K562 (cell line): ENCODE measurements around the gene TARBP2. TPM values are rescaled to one million over a fixed set of nuclear protein-coding genes. Genes with fewer than 3 reads are reported as not detected.

Experiments
- CBX5 ChIP-seq: IDR thresholded peaks from 2 replicates; pipeline ENCODE4 v1.6.1; 2014; ENCODE audit warnings: low read depth, borderline replicate concordance
- CREBBP ChIP-seq: IDR thresholded peaks from one replicate; pipeline ENCODE4 v1.6.1; 2012; ENCODE audit warnings: low read depth, mild to moderate bottlenecking, control low read depth, inconsistent platforms, low read length
- E2F3 ChIP-seq: fragments of 250-450 bp; sonication (Bioruptor Pico); IDR thresholded peaks from 2 replicates; pipeline ENCODE4 v1.4.0; 2020; ENCODE audit warnings: mild to moderate bottlenecking
- FOXA3 ChIP-seq, 2 experiments: fragments of 450-650 bp in 1 of 2; sonication (generic) in 1 of 2; formaldehyde crosslinking; IDR thresholded peaks in 1 of 2; conservative IDR thresholded peaks in 1 of 2; 2 replicates each; pipeline versions ENCODE4 v1.4.0 to v1.8.0; 2020 to 2022; ENCODE audit warnings: mild to moderate bottlenecking in 2 of 2, missing genetic modification reagents in 1 of 2
- HDGF ChIP-seq: fragments of 450-650 bp; IDR thresholded peaks from 2 replicates; pipeline ENCODE4 v1.6.1; 2016
- HMGN3 ChIP-seq: IDR thresholded peaks from 2 replicates; pipeline ENCODE4 v1.6.1; 2011; ENCODE audit warnings: borderline replicate concordance, low read depth, mild to moderate bottlenecking, mixed read lengths, low read length; ENCODE audit not compliant: insufficient read length; ENCODE audit errors: extremely low read depth
- KAT2B ChIP-seq: IDR thresholded peaks from one replicate; pipeline ENCODE4 v1.6.1; 2012; ENCODE audit warnings: low read depth, mild to moderate bottlenecking, control low read depth, inconsistent platforms, low read length, moderate library complexity
- MTA2 ChIP-seq: fragments of 450-650 bp; IDR thresholded peaks from 2 replicates; pipeline ENCODE4 v1.6.1; 2016; ENCODE audit warnings: low read depth
- MYC ChIP-seq, 2 experiments: fragments of 250-450 bp in 1 of 2; sonication (Bioruptor Pico) in 1 of 2; IDR thresholded peaks; 2 replicates each; pipeline versions ENCODE4 v1.5.1 to v1.6.1; 2012 to 2021; ENCODE audit warnings: low read depth in 2 of 2, borderline replicate concordance in 1 of 2, improper control_type of control experiment in 1 of 2, low read length in 1 of 2, mild to moderate bottlenecking in 1 of 2, moderate library complexity in 1 of 2
- NCOA1 ChIP-seq: fragments of 450-650 bp; IDR thresholded peaks from 2 replicates; pipeline ENCODE4 v1.6.1; 2016; ENCODE audit warnings: low read depth
- PHF20 ChIP-seq: fragments of 450-650 bp; IDR thresholded peaks from 2 replicates; pipeline ENCODE4 v1.6.1; 2018; ENCODE audit not compliant: partially characterized antibody
- POLR2AphosphoS2 ChIP-seq: IDR thresholded peaks from 2 replicates; pipeline ENCODE4 v1.6.1; 2012; ENCODE audit warnings: low read length, improper control_type of control experiment
- SMARCC2 ChIP-seq: fragments of 450-650 bp; IDR thresholded peaks from 2 replicates; pipeline ENCODE4 v1.6.1; 2017; ENCODE audit warnings: antibody characterized with exemption, moderate library complexity, mild to moderate bottlenecking, low read depth
- USF2 ChIP-seq: sonication (generic); formaldehyde crosslinking; IDR thresholded peaks from 2 replicates; pipeline ENCODE4 v1.5.0; 2020; ENCODE audit warnings: missing genetic modification reagents
- ZC3H11A ChIP-seq: IDR thresholded peaks from 2 replicates; pipeline ENCODE4 v1.6.1; 2012; ENCODE audit warnings: low read depth, low read length, improper control_type of control experiment
- polyA plus RNA-seq, 8 experiments: library from polyadenylated mRNA; depleted of rRNA in 4 of 8; stranded (reverse) in 5 of 8; unstranded in 3 of 8; fragments of >200 nt; fragmentation: Nextera tagmentation in 2 of 8; fragmentation: Illumina TruSeq in 1 of 8; extraction: Ambion mirVana in 2 of 8; extraction: Trizol in 1 of 8; gene quantifications; 2 replicates each; pipeline versions ENCODE4 v1.2.1 to v1.2.3, GENCODE V29; 2011 to 2014; ENCODE audit warnings: inconsistent platforms in 1 of 8, missing spikeins in 1 of 8
- total RNA-seq, 7 experiments: library from RNA; depleted of rRNA in 6 of 7; stranded (reverse); fragments of >200 nt in 6 of 7; fragmentation: Illumina TruSeq in 2 of 7; extraction: Trizol in 2 of 7; gene quantifications; 2 replicates each; pipeline versions ENCODE4 v1.2.1 to v1.2.3, GENCODE V29; 2011 to 2021; ENCODE audit warnings: low replicate concordance in 1 of 7
- TF ChIP-seq, protein P1 (sequence below): sonication (generic); formaldehyde crosslinking; IDR thresholded peaks from 2 replicates; pipeline ENCODE4 v1.8.1; 2023; ENCODE audit warnings: mild to moderate bottlenecking, missing genetic modification reagents, moderate library complexity
- TF ChIP-seq, protein P2 (sequence below): fragments of 250-450 bp; sonication (Bioruptor Pico); IDR thresholded peaks from 2 replicates; pipeline ENCODE4 v1.5.0; 2021; ENCODE audit warnings: mild to moderate bottlenecking, moderate library complexity
- TF ChIP-seq, protein P3 (sequence below): fragments of 450-650 bp; formaldehyde crosslinking; conservative IDR thresholded peaks from 2 replicates; pipeline ENCODE4 v1.4.0; 2022; ENCODE audit warnings: mild to moderate bottlenecking, missing genetic modification characterization

Gene TARBP2
- total and polyA plus RNA-seq, 9 of the 15 experiments (the other 6 are each of a cell fraction or from before 2014, with no cell fraction given), result 5.6 to 69.0 (median 44.6) TPM

GRCh38 chr12:53500776-53501614 is at the start of gene TARBP2 (continued):
- TF ChIP-seq, protein P1, sequence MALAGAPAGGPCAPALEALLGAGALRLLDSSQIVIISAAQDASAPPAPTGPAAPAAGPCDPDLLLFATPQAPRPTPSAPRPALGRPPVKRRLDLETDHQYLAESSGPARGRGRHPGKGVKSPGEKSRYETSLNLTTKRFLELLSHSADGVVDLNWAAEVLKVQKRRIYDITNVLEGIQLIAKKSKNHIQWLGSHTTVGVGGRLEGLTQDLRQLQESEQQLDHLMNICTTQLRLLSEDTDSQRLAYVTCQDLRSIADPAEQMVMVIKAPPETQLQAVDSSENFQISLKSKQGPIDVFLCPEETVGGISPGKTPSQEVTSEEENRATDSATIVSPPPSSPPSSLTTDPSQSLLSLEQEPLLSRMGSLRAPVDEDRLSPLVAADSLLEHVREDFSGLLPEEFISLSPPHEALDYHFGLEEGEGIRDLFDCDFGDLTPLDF (CRISPR knock-in tag), result peak; percentile 69
- TF ChIP-seq MYC (IDR thresholded peaks at IDR 0.05; ENCODE audit: low read depth, low read length) (peak; percentile 93), MYC (CRISPR knock-in tag; IDR thresholded peaks at IDR 0.05; ENCODE audit: borderline replicate concordance, low read depth) (peak; percentile 96; the same call in 1 of the 2 replicates), CBX5 (peak; percentile 11; the same call in 1 of the 2 replicates), HMGN3 (peak; percentile 71), ZC3H11A (no peak), MTA2 (no peak), KAT2B (peak; percentile 47), USF2 (no peak), SMARCC2 (no peak), HDGF (no peak), PHF20 (peak; percentile 90), E2F3 (peak; percentile 89; the same call in 1 of the 2 replicates), CREBBP (no peak), FOXA3 (CRISPR knock-in tag; conservative IDR thresholded peaks at IDR 0.05 in 1 of 2, IDR thresholded peaks at IDR 0.05 in 1 of 2) (0 out of 4 replicates have a peak, but pooled peaks of 1 of the 2 experiments have one; percentile 6), NCOA1 (no peak), POLR2AphosphoS2 (peak; percentile 69; the same call in 1 of the 2 replicates)
- TF ChIP-seq, protein P2, sequence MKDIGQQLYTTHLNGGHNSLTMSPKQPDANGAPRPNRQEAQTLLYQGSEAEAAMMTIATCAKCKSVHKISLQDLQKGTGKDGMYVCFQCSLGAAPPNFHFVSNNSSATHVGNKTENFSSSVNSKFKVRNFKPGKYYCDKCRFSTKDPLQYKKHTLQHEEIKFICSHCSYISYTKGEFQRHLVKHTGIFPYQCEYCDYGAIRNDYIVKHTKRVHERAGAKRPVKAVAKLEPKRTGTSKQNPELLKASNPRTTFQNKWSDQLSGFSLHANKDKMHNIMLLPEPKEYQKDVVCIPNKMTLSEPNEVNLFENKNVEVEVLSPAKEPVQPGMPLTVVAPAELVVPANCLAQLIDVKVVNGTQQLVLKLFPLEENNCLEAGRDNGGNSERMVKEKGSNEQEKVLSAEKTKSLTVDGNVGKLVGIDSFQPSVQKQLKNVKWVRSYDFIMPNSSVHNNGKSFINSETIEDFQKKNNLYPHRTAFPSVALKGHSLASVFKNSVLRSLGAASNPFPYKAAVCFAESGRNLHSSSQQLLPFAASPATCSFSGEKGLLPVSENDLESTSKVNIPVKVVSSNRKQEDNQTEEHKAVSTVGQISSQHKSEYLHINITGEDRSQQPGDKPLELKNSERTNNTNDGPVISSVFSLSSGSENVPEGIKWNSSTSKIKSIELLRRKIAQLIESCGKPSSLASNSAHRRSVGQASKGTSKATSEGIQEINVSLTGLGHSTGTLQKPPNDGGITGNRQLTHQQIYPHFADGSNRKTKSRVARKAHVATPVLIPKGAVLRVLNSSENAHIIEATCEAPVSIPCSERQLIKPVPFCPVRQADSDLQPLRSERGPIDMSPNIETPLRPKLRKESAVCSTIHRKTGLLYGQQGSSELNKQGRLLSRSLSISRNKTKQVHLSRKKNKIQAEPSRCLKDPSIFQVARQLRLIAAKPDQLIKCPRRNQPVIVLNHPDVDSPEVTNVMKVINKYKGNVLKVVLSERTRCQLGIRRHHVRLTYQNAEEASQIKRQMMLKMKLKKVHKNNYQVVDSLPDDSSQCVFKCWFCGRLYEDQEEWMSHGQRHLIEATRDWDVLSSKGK (CRISPR knock-in tag), result no peak
- TF ChIP-seq, protein P3, sequence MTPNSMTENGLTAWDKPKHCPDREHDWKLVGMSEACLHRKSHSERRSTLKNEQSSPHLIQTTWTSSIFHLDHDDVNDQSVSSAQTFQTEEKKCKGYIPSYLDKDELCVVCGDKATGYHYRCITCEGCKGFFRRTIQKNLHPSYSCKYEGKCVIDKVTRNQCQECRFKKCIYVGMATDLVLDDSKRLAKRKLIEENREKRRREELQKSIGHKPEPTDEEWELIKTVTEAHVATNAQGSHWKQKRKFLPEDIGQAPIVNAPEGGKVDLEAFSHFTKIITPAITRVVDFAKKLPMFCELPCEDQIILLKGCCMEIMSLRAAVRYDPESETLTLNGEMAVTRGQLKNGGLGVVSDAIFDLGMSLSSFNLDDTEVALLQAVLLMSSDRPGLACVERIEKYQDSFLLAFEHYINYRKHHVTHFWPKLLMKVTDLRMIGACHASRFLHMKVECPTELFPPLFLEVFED (CRISPR knock-in tag), result peak; percentile 88
